NK-92 treated with Interleukin-12 subunit alpha and Interleukin-12 subunit beta, amount 100 ng/mL, for 24 hours (cell line): ENCODE measurements around the gene VWA3A.
A peak's percentile ranks its signal among the peaks of the same experiment; 100 is the strongest.
"Not testable (repeated sequence)": the region's sequence is repeated elsewhere in the genome, so short reads cannot be mapped to it uniquely, and the experiment has no call there.

Experiments used
- DNase-seq: peaks from one replicate; lab custom pipeline; 2025; lab: John Stamatoyannopoulos, UW

The VWA3A gene, protein sequence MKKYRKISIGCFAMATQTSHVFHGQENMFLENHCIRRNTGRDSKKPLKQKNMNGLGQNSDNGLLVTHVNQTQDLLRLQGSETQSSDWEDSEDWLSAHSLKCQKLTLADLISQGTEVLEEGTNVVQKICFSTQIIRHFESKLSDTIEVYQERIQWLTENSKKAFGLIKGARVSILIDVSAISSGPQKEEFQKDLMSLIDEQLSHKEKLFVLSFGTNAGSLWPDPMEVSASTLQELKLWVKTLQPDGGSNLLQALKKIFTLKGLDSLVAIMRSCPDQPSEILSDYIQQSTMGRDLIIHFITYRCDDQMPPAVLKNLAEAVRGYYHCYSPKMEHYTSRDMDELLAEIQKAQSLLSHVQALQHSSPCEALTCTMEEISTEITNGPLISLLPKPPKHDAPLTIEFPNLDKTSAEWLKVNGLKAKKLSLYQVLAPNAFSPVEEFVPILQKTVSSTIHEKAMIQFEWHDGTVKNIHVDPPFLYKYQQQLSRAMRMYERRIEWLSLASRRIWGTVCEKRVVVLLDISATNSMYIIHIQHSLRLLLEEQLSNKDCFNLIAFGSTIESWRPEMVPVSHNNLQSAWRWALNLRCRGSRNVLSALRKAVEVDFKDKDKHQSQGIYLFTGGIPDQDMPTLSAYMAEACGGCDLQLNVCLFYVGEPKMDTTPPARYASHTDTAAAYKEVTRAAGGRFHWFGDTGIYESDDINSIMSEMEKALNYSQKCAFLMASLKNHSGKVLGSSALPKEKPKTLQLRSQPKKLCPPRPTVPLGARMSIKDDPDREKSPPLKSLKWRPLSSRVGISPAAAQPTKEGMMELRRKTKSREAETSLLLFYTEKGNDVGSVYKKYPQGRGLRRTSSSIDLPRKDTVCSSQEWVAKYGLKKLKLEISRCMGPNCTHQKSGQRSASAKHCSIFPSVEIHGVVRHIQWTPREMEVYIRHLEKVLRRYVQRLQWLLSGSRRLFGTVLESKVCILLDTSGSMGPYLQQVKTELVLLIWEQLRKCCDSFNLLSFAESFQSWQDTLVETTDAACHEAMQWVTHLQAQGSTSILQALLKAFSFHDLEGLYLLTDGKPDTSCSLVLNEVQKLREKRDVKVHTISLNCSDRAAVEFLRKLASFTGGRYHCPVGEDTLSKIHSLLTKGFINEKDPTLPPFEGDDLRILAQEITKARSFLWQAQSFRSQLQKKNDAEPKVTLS

GRCh38 chr16:22092143-22092933 lies at the start of gene VWA3A:
VWA3A (plus strand) TSS chr16:22092541; CDS start chr16:22092638, 97 bp downstream.
- DNase-seq, result no peak

GRCh38 chr16:22043882-22044281 lies 48.5 kb upstream of the VWA3A start:
- DNase-seq, result not testable (repeated sequence)

DNA sequence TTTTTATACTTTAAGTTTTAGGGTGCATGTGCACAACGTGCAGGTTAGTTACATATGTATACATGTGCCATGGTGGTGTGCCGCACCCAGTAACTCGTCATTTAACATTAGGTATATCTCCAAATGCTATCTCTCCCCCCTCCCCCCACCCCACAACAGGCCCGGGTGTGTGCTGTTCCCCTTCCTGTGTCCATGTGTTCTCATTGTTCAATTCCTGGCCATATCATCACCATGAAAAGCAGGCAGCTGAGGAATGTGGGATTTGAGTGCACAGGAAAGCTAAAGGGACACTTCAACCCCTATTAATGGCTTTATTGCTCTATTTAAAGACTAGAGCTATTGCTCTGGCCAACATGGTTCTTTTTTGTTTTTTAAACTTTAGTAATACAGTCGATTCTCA lies 46.5 kb upstream of the VWA3A start:
- not testable (repeated sequence) for DNase-seq

- no peak for DNase-seq
Observed at GRCh38 chr16:22050963-22051362, 41.4 kb upstream of the VWA3A start.

DNA sequence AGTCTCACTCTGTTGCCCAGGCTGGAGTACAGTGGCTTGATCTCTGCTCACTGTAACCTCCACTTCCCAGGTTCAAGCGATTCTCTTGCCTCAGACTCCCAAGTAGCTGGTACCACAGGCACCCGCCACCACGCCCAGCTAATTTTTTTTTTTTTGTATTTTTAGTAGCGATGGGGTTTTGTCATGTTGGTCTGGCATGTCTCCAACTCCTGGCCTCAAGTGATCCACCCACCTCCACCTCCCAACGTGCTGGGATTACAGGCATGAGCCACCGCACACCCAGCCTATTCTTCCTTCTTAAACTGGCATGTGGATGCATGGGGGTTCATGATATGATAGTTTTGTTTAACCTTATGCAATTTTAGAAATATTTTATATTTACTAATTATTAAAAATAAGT lies 39.4 kb upstream of the VWA3A start:
- no peak for DNase-seq

- no peak for DNase-seq
Observed at GRCh38 chr16:22053921-22054341, 38.4 kb upstream of the VWA3A start.

- no peak for DNase-seq
Observed at GRCh38 chr16:22054847-22055590, 37.3 kb upstream of the VWA3A start.

- no peak for DNase-seq
Observed at GRCh38 chr16:22055881-22056280, 36.5 kb upstream of the VWA3A start.

DNA sequence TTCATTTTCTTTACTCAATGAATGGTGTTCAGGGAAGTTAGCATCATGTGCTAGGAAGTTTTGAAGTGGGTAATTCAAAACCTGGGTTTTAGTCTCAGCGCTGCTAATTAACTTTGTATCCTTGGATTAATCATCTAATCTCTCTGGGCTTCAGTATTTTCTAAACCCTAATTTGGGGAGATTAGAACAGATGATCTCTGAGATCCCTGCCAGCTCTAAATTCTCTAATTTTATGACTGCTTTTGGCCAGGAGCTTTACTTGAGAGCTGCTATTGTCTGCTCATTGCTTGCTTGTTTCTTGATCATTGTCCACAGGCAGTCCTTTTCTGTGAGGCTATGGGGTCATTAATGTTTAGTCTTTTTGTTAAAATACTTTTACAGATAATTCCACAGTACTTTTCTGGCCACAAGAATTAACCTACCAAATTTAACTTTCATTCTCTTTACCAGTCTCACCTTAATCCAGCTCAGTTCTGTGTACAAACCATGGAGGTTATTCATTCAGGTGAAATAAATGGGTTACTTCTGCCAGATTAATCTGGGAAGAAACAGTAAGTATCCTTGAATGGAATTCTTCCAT lies 28.4 kb upstream of the VWA3A start:
- no peak for DNase-seq

GRCh38 chr16:22065252-22065651 lies 27.1 kb upstream of the VWA3A start:
- no peak for DNase-seq

DNA sequence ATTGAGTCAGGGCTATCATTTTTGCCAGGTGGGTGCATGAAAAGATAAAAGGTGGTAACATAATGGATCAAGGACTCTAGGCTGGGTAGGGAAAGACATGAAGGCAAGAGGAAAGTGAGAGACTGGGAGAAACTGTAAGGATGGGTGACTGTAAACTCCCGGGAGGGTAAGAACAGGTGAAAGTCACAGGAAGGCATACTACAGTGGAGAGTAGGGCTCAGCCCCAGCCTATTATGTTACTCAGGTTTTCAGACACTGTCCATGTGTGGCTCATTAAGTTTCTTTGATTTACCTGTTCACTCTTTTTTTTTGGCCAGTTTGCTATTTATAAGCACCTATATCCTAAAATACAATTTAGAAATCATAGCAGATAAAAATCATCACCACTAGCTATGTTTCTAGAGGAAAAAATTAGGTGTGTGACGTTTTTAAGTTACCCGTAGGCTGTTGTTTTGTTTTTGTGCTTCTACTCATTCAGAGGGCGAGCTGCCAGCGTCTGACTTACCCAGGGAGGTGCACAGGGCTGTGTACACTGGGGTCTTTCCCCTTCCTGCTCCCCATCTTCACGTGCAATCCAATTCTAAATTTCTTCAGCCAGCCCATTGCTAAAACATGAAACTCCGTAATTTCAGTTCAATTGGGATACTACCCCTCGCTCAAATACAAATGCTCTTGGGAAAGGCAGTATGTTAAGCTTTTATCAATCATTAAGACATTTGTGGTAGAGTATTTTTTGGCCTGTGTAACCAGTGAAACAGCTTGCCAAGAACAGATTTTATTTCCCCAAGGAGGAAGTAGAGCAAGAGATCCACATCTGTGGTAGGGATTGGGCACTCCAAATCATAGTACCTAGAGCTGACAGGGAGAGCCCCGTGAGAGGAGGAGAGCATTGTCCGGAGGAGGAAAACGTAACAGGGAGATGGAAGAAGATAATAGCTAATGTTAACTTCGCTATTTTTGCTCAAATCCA lies 21.7 kb upstream of the VWA3A start:
- no peak for DNase-seq

DNA sequence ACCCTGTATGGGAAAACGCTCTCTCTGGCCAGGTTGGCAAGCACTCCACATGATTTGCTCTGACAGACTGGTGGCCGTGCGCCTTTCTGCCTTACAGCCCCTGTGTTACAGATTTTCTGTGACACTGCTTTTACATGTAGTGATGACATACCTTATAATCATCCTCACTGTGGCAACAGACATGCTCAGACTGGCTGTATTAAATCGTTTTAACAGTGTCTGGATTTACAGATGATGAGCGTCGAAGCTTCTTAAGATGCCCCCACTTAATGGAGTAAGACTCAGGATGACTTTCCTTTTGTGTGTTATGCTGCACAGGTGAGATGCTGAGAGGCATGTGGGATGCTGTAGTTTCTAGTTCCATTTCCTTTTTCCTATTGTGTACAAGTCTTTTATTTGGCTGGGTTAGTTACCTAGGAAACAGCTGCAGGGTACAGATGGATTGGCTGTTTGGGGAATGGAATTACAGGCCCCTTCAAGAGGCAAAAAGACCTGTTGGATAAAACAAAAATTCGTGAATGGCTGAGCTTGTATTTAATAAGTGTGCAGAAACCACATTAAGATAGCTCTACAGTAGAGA lies 20.9 kb upstream of the VWA3A start:
- DNase-seq, result no peak

GRCh38 chr16:22073350-22073749 lies 19.0 kb upstream of the VWA3A start:
- DNase-seq, result no peak

DNA sequence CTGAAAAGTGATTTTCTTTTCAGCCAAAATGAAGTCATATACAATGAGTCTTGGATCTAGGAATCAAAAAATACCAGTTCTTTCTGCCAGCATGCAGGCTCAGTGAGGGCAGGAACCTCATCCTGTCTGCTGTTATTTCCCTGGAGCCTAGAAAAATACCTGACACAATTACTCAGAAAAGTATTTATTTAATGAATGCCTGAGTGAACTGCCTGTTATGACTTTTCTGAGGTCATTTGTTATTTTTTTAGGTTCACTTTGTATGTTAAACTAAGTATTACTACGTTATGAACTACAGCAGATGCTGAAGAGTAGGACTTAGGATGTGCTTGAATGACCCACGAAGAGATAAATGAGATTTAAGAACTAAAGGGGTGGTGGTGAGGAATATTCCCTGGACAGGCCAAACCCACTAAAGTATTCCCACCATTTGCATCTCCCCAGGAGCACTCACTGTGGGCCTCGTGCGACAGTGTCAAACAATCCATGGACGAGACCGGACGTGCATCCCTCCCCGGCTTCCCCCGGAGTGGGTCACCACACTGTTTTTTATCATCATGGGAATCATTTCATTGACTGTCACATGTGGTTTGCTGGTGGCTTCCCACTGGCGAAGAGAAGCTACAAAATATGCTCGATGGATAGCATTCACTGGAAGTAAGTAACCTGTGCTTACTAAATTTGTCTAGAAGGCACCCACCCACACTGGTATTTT lies 17.1 kb upstream of the VWA3A start:
- DNase-seq, result no peak

DNA sequence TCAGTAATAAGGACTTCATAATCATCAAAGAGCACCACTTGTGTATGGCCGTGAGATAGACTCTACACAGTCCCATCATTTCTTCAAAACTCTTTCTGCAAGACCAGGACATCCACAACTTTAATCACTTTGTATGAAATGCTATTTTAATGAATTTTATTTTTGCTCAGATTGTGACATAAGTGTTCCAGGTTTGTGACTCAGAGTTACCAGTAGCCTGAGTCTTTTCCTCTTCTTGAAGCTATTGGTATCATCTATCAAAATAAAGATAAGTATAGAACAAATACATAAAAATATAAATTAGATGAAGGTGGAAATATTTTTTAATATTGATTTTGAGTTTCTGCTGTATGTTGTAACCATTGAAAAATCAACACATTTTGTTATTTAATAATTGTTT lies 16.6 kb upstream of the VWA3A start:
- DNase-seq, result no peak

DNA sequence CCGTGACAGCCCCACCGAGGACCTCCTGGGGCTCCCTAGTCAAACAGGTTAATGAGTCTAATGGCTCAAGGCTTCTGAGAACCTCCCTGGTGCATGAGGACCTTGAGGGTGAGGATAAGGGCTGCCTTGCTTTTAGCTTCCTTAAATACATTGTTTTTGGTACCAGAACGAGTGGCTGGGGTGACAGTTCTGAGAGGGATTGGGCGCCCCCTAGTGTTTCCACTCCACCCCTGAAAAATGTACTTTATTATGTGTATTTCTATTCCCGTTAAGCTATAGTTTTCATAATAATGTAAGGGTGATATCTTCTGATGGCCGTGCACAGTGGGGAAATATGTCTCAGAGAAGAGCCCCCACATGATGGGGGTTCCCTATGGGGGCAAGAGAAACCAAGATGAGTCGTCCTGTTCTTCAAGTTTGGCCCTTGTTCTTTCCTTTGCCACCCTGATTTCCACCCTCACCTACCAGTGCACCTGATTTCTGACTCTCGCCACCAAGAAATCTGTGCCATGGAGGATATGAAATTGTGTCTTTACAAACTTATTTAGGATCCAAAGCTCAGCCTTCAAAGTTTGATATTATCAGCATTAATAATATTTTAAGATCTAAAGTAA lies 14.5 kb upstream of the VWA3A start:
- DNase-seq, result peak; percentile 20

- DNase-seq, result no peak
Observed at GRCh38 chr16:22078656-22079055, 13.7 kb upstream of the VWA3A start.

GRCh38 chr16:22081050-22081449 lies 11.3 kb upstream of the VWA3A start:
- no peak for DNase-seq
